Esophagus muscularis mucosa (tissue), 4 donors: Measurements from ENCODE around the gene TMEM87B. TPM values are rescaled to one million over a fixed set of nuclear protein-coding genes. Genes with fewer than 3 reads are reported as not detected.

Experiments
- DNase-seq: peaks from one replicate; pipeline ENCODE4 v3.0.0-alpha.2; 2017; ENCODE audit errors: extremely low spot score
- H3K27ac ChIP-seq, 4 donors: fragments of 200-600 bp; sonication (generic); replicated peaks in 1 of 4; 1 replicate in 3 of 4; 2 replicates in 1 of 4; pipeline ENCODE4 v1.5.1; 2016 to 2019; ENCODE audit warnings: mild to moderate bottlenecking in 1 of 4
- H3K27me3 ChIP-seq, 4 donors: fragments of 200-600 bp; sonication (generic); one replicate each; pipeline versions ENCODE4 v1.5.1 to v1.6.0; 2016 to 2019
- H3K36me3 ChIP-seq, 4 donors: fragments of 200-600 bp; sonication (generic); one replicate each; pipeline ENCODE4 v1.5.1; 2016 to 2019
- H3K4me1 ChIP-seq, 4 donors: fragments of 200-600 bp; sonication (generic); one replicate each; pipeline ENCODE4 v1.5.1; 2016 to 2019
- H3K4me3 ChIP-seq, 4 donors: fragments of 200-600 bp; sonication (generic); 1 replicate in 2 of 4; 2 replicates in 2 of 4; pipeline ENCODE4 v1.5.1; 2016 to 2019; ENCODE audit warnings: mild to moderate bottlenecking in 4 of 4, moderate library complexity in 1 of 4
- H3K9me3 ChIP-seq, 4 donors: fragments of 200-600 bp; sonication (generic); 1 replicate in 3 of 4; 2 replicates in 1 of 4; pipeline ENCODE4 v1.5.1; 2016 to 2019
- CTCF ChIP-seq, 3 experiments: fragments of 200-600 bp in 2 of 3; fragments of 450-650 bp in 1 of 3; sonication (generic) in 2 of 3; IDR thresholded peaks; one replicate each; pipeline ENCODE4 v1.5.1; 2017 to 2019; ENCODE audit warnings: antibody characterized with exemption in 3 of 3, mild to moderate bottlenecking in 2 of 3, moderate library complexity in 1 of 3
- EP300 ChIP-seq: sonication (generic); formaldehyde crosslinking; IDR thresholded peaks from one replicate; pipeline ENCODE4 v1.6.1; 2017; ENCODE audit warnings: antibody characterized with exemption
- POLR2A ChIP-seq: fragments of 450-650 bp; IDR thresholded peaks from one replicate; pipeline ENCODE4 v1.6.1; 2017; ENCODE audit warnings: antibody characterized with exemption, moderate library complexity, mild to moderate bottlenecking, low read depth
- POLR2AphosphoS5 ChIP-seq, 2 donors: sonication (generic); formaldehyde crosslinking; IDR thresholded peaks; one replicate each; pipeline ENCODE4 v1.6.1; 2017; ENCODE audit warnings: antibody characterized with exemption in 2 of 2
- WGBS: methylation state at CpG from one replicate; pipeline ENCODE4 v1.1.5; 2018; 5-methylcytosine and 5-hydroxymethylcytosine counted together
- intact Hi-C: fragments of 100-400 bp; cut with DNase I; formaldehyde crosslinking; loops from one replicate; pipeline ENCODE4 v1.15.1; 2023
- total RNA-seq, 4 donors: library from RNA; depleted of rRNA; stranded (reverse); fragments of >200 nt; gene quantifications; one replicate each; pipeline versions ENCODE4 v1.1.0 to v1.2.1, GENCODE V29; 2016

The TMEM87B gene
- total RNA-seq, 4 donors from 2014 or later: 13.7 to 21.8 (median 14.9) TPM

GRCh38 chr2:112093216-112093615 lies 38.1 kb downstream of the TMEM87B start:
- Histone ChIP-seq H3K9me3 (no peaks in the 10 kb centered on the region), H3K27ac (no peak overlapping the region), H3K4me1 (no peaks in the 10 kb centered on the region), H3K4me3 (no peak overlapping the region), H3K27me3 (no peaks in the 10 kb centered on the region), H3K36me3 (peaks cover 6 to 66% (median 48%) of the 10 kb centered on the region in 4 donors)
- 69% methylated on average over 1 of the region's 1 CpG for WGBS
- intact Hi-C loops: no loop called here
- no peak for DNase-seq
- TF ChIP-seq POLR2AphosphoS5 (IDR thresholded peaks at IDR 0.05) (no peak), EP300 (no peak), POLR2A (no peak), CTCF (IDR thresholded peaks at IDR 0.05) (no peak)

GRCh38 chr2:112095681-112096080 lies 40.6 kb downstream of the TMEM87B start:
- H3K27me3 ChIP-seq: no peaks in the 10 kb centered on the region
- peaks cover 5 to 70% (median 52%) of the 10 kb centered on the region in 4 donors for H3K36me3 ChIP-seq
- H3K4me3 ChIP-seq: no peak overlapping the region
- H3K27ac ChIP-seq: no peak overlapping the region
- WGBS: 87% methylated on average over 1 of the region's 1 CpG
- no peaks in the 10 kb centered on the region for H3K4me1 ChIP-seq
- TF ChIP-seq POLR2AphosphoS5 (IDR thresholded peaks at IDR 0.05) (no peak), EP300 (no peak), POLR2A (no peak), CTCF (IDR thresholded peaks at IDR 0.05) (no peak)
- DNase-seq: no peak
- intact Hi-C loops: no loop called here
- no peaks in the 10 kb centered on the region for H3K9me3 ChIP-seq

GRCh38 chr2:112096098-112096497 lies 41.0 kb downstream of the TMEM87B start:
- 83% methylated on average over 10 of the region's 10 CpGs for WGBS
- Histone ChIP-seq H3K36me3 (peaks cover under 1 to 70% (median 50%) of the 10 kb centered on the region in 4 donors), H3K4me3 (no peak overlapping the region), H3K9me3 (no peaks in the 10 kb centered on the region), H3K27ac (no peak overlapping the region), H3K4me1 (no peaks in the 10 kb centered on the region), H3K27me3 (no peaks in the 10 kb centered on the region)
- no peak for DNase-seq
- TF ChIP-seq CTCF (IDR thresholded peaks at IDR 0.05) (no peak), POLR2AphosphoS5 (IDR thresholded peaks at IDR 0.05) (no peak), POLR2A (no peak), EP300 (no peak)
- intact Hi-C loops: no loop called here

- no peak overlapping the region for H3K4me3 ChIP-seq
- intact Hi-C loops: no loop called here
- DNase-seq: no peak
- H3K9me3 ChIP-seq: peaks cover 0 to 17% (median 7%) of the 10 kb centered on the region in 4 donors
- WGBS: 100% methylated on average over 1 of the region's 1 CpG
- H3K27ac ChIP-seq: no peak overlapping the region
- H3K36me3 ChIP-seq: peaks cover 24 to 76% (median 49%) of the 10 kb centered on the region in 4 donors
- no peaks in the 10 kb centered on the region for H3K4me1 ChIP-seq
- no peak for TF ChIP-seq CTCF (IDR thresholded peaks at IDR 0.05)
- no peaks in the 10 kb centered on the region for H3K27me3 ChIP-seq
Measured at GRCh38 chr2:112108178-112108832, 53.2 kb downstream of the TMEM87B start.

GRCh38 chr2:112109278-112109677 lies 54.2 kb downstream of the TMEM87B start:
- Histone ChIP-seq H3K27me3 (no peaks in the 10 kb centered on the region), H3K4me3 (no peak overlapping the region), H3K27ac (no peak overlapping the region), H3K9me3 (peaks cover 0 to 17% (median 7%) of the 10 kb centered on the region in 4 donors), H3K36me3 (peaks cover 24 to 70% (median 46%) of the 10 kb centered on the region in 4 donors), H3K4me1 (no peaks in the 10 kb centered on the region)
- TF ChIP-seq POLR2A (no peak), POLR2AphosphoS5 (IDR thresholded peaks at IDR 0.05) (no peak), CTCF (IDR thresholded peaks at IDR 0.05) (no peak), EP300 (no peak)
- intact Hi-C loops: no loop called here
- DNase-seq: no peak
